K562 (cell line): ENCODE measurements around the gene ADK. TPM values are rescaled to one million over a fixed set of nuclear protein-coding genes. Genes with fewer than 3 reads are reported as not detected.

Experiments used
- ATAC-seq: fragments of 200-7000 bp; cut with Tn5 transposase; 3 replicates; pipeline ENCODE4 v1.9.1; 2020; ENCODE audit warnings: moderate library complexity
- BruUV-seq: library from RNA; stranded (reverse); fragments of 400-500 nt; replicated peaks from 2 replicates; lab custom pipeline; 2021; lab: Mats Ljungman, UMichigan
- CTCF ChIA-PET: fragments of 300-600 bp; formaldehyde crosslinking; extraction: SDS; loops from one replicate; lab custom pipeline; 2021; ENCODE audit warnings: low intra/inter-chr PET ratio; lab: Yijun Ruan, JAX
- POLR2A ChIA-PET: fragments of 300-600, 350-650 bp; sonication (Branson Sonifier 250); formaldehyde crosslinking; extraction: SDS; loops from one replicate; lab custom pipeline; 2021; ENCODE audit warnings: antibody characterized with exemption, inconsistent platforms; lab: Yijun Ruan, JAX
- DNase-seq, 4 experiments: peaks; one replicate each; pipeline versions ENCODE4 v3.0.0 to v3.0.0-alpha.2; 2011 to 2018; ENCODE audit warnings: low spot score in 3 of 4, mixed read lengths in 3 of 4; ENCODE audit errors: extremely low read depth in 1 of 4
- FAIRE-seq: peaks from 2 replicates; lab custom pipeline; 2011; peaks lifted over from hg19 to GRCh38; lab: Jason Lieb, UNC
- H2AFZ ChIP-seq: 2 replicates; pipeline ENCODE4 v1.6.0; 2011; ENCODE audit warnings: low read depth, low read length, control low read depth, inconsistent platforms
- H3K27ac ChIP-seq: fragments of 200-600 bp; 3 replicates; pipeline ENCODE4 v1.8.0; 2011; ENCODE audit warnings: low read depth, mild to moderate bottlenecking, control low read depth, inconsistent platforms, low read length, moderate library complexity, mixed read lengths; ENCODE audit errors: extremely low read depth
- H3K27me3 ChIP-seq, 2 experiments: fragments of 300-600 bp in 1 of 2; 2 replicates in 1 of 2; 3 replicates in 1 of 2; pipeline versions ENCODE4 v1.6.0 to v1.8.0; 2011; ENCODE audit warnings: inconsistent platforms in 2 of 2, low read length in 2 of 2, mild to moderate bottlenecking in 1 of 2, mixed read lengths in 1 of 2, moderate library complexity in 1 of 2; ENCODE audit not compliant: control insufficient read depth in 2 of 2, insufficient read depth in 2 of 2
- H3K36me3 ChIP-seq: fragments of 300-600 bp; 3 replicates; pipeline ENCODE4 v1.8.0; 2011; ENCODE audit warnings: mild to moderate bottlenecking, low read length, inconsistent platforms; ENCODE audit not compliant: control insufficient read depth, insufficient read depth
- H3K4me1 ChIP-seq, 2 experiments: fragments of 200-600 bp in 1 of 2; replicated peaks in 1 of 2; 2 replicates in 1 of 2; 3 replicates in 1 of 2; pipeline versions ENCODE4 v1.5.1 to v1.8.0; 2011; ENCODE audit warnings: inconsistent platforms in 2 of 2, low read length in 2 of 2, mild to moderate bottlenecking in 1 of 2, mixed read lengths in 1 of 2, moderate library complexity in 1 of 2; ENCODE audit not compliant: control insufficient read depth in 2 of 2, insufficient read depth in 2 of 2
- H3K4me2 ChIP-seq: 2 replicates; pipeline ENCODE4 v1.6.1; 2011; ENCODE audit warnings: low read length, control low read depth, inconsistent platforms, mixed read lengths; ENCODE audit not compliant: insufficient read depth
- H3K4me3 ChIP-seq: fragments of 200-600 bp; sonication (generic), shearing (Covaris generic); 2 replicates; pipeline ENCODE4 v1.5.1; 2016; ENCODE audit warnings: control low read depth, inconsistent platforms
- H3K79me2 ChIP-seq: fragments of 200-600 bp; 3 replicates; pipeline ENCODE4 v1.8.0; 2011; ENCODE audit warnings: low read length, inconsistent platforms; ENCODE audit not compliant: control insufficient read depth, insufficient read depth
- H3K9ac ChIP-seq, 2 experiments: 2 replicates each; pipeline versions ENCODE4 v1.6.0 to v1.6.1; 2011; ENCODE audit warnings: low read depth in 2 of 2, low read length in 2 of 2, control low read depth in 1 of 2, inconsistent platforms in 1 of 2, mild to moderate bottlenecking in 1 of 2, mixed read lengths in 1 of 2; ENCODE audit not compliant: insufficient read depth in 1 of 2
- H3K9me1 ChIP-seq: one replicate; pipeline ENCODE4 v1.6.0; 2011; ENCODE audit warnings: inconsistent platforms, mild to moderate bottlenecking, low read length, moderate library complexity; ENCODE audit not compliant: control insufficient read depth, insufficient read depth
- H3K9me3 ChIP-seq: replicated peaks from 2 replicates; pipeline ENCODE4 v1.5.1; 2011; ENCODE audit warnings: low read depth, low read length, inconsistent platforms; ENCODE audit not compliant: control insufficient read depth, insufficient read depth
- H4K20me1 ChIP-seq: replicated peaks from 2 replicates; pipeline ENCODE4 v1.6.1; 2011; ENCODE audit warnings: low read length, inconsistent platforms, mixed read lengths; ENCODE audit not compliant: control insufficient read depth, insufficient read depth
- BRD4 ChIP-seq: fragments of 200-600 bp; sonication (generic); IDR thresholded peaks from 2 replicates; pipeline ENCODE4 v1.6.1; 2017; ENCODE audit warnings: inconsistent platforms
- CCNT2 ChIP-seq: IDR thresholded peaks from 2 replicates; pipeline ENCODE4 v1.6.1; 2011; ENCODE audit warnings: borderline replicate concordance, low read depth, mild to moderate bottlenecking, moderate library complexity, mixed read lengths, low read length; ENCODE audit not compliant: insufficient read length; ENCODE audit errors: extremely low read depth
- ELF4 ChIP-seq: fragments of 450-650 bp; formaldehyde crosslinking; IDR thresholded peaks from 2 replicates; pipeline ENCODE4 v1.4.0; 2022; ENCODE audit warnings: missing genetic modification characterization
- GATAD2A ChIP-seq: fragments of 450-650 bp; IDR thresholded peaks from 2 replicates; pipeline ENCODE4 v1.6.1; 2017
- HDGF ChIP-seq: fragments of 450-650 bp; IDR thresholded peaks from 2 replicates; pipeline ENCODE4 v1.6.1; 2016
- MEF2D ChIP-seq: conservative IDR thresholded peaks from 2 replicates; pipeline ENCODE4 v1.6.1; 2016; ENCODE audit warnings: low read depth, missing genetic modification characterization, missing compliant biosample characterization
- NUFIP1 ChIP-seq: fragments of 450-650 bp; IDR thresholded peaks from 2 replicates; pipeline ENCODE4 v1.6.1; 2018; ENCODE audit not compliant: partially characterized antibody
- POLR3G ChIP-seq: IDR thresholded peaks from 2 replicates; pipeline ENCODE4 v1.6.1; 2011; ENCODE audit not compliant: insufficient read length, insufficient replicate concordance; ENCODE audit errors: extremely low read depth
- RBM22 ChIP-seq: fragments of 200-400 bp; formaldehyde crosslinking; IDR thresholded peaks from 2 replicates; pipeline ENCODE4 v1.6.1; 2018; ENCODE audit warnings: low read length, low read depth; ENCODE audit not compliant: poor library complexity, severe bottlenecking
- SMAD1 ChIP-seq: fragments of 150-350 bp; IDR thresholded peaks from 2 replicates; pipeline ENCODE4 v1.6.1; 2014; ENCODE audit warnings: low read length, low read depth; ENCODE audit not compliant: partially characterized antibody
- SNIP1 ChIP-seq: fragments of 450-650 bp; IDR thresholded peaks from 2 replicates; pipeline ENCODE4 v1.7.1; 2017; ENCODE audit warnings: low read depth, mild to moderate bottlenecking
- ZFPM2 ChIP-seq: fragments of 250-450 bp; sonication (Bioruptor Pico); IDR thresholded peaks from 2 replicates; pipeline ENCODE4 v1.5.1; 2022; ENCODE audit warnings: mild to moderate bottlenecking
- ZNF146 ChIP-seq: IDR thresholded peaks from one replicate; pipeline ENCODE4 v1.6.1; 2018; ENCODE audit warnings: missing compliant biosample characterization; ENCODE audit not compliant: unreplicated experiment
- ZNF316 ChIP-seq: fragments of 450-650 bp; IDR thresholded peaks from 2 replicates; pipeline ENCODE4 v1.6.1; 2016
- WGBS: fragments of 100-300 bp; shearing (Covaris generic); methylation state at CpG from one replicate; pipeline ENCODE4 v1.1.6; 2016; ENCODE audit warnings: low coverage, mixed read lengths; ENCODE audit not compliant: insufficient coverage; ENCODE audit errors: missing lambda C conversion rate; 5-methylcytosine and 5-hydroxymethylcytosine counted together
- in situ Hi-C: fragments of 300-500 bp; cut with MboI; formaldehyde crosslinking; loops from 4 replicates; pipeline ENCODE4 v1.15.0; 2018; ENCODE audit warnings: inconsistent platforms, mixed read lengths
- intact Hi-C: fragments of 100-400 bp; cut with micrococcal nuclease; formaldehyde crosslinking; loops from 2 replicates; pipeline ENCODE4 v1.14.2; 2022
- polyA plus RNA-seq, 8 experiments: library from polyadenylated mRNA; depleted of rRNA in 4 of 8; stranded (reverse) in 5 of 8; unstranded in 3 of 8; fragments of >200 nt; fragmentation: Nextera tagmentation in 2 of 8; fragmentation: Illumina TruSeq in 1 of 8; extraction: Ambion mirVana in 2 of 8; extraction: Trizol in 1 of 8; gene quantifications; 2 replicates each; pipeline versions ENCODE4 v1.2.1 to v1.2.3, GENCODE V29; 2011 to 2014; ENCODE audit warnings: inconsistent platforms in 1 of 8, missing spikeins in 1 of 8
- total RNA-seq, 7 experiments: library from RNA; depleted of rRNA in 6 of 7; stranded (reverse); fragments of >200 nt in 6 of 7; fragmentation: Illumina TruSeq in 2 of 7; extraction: Trizol in 2 of 7; gene quantifications; 2 replicates each; pipeline versions ENCODE4 v1.2.1 to v1.2.3, GENCODE V29; 2011 to 2021; ENCODE audit warnings: low replicate concordance in 1 of 7
- TF ChIP-seq, protein P1 (sequence below): fragments of 450-650 bp; formaldehyde crosslinking; IDR thresholded peaks from 2 replicates; pipeline ENCODE4 v1.4.0; 2022; ENCODE audit warnings: missing genetic modification characterization
- TF ChIP-seq, protein P2 (sequence below): fragments of 250-450 bp; sonication (Bioruptor Pico); IDR thresholded peaks from 2 replicates; pipeline ENCODE4 v1.8.0; 2021; ENCODE audit warnings: moderate library complexity, mild to moderate bottlenecking, inconsistent platforms

The ADK gene
- total and polyA plus RNA-seq, 9 of the 15 experiments (the other 6 are each of a cell fraction or from before 2014, with no cell fraction given) = 54.2 to 97.8 (median 73.6) TPM

DNA sequence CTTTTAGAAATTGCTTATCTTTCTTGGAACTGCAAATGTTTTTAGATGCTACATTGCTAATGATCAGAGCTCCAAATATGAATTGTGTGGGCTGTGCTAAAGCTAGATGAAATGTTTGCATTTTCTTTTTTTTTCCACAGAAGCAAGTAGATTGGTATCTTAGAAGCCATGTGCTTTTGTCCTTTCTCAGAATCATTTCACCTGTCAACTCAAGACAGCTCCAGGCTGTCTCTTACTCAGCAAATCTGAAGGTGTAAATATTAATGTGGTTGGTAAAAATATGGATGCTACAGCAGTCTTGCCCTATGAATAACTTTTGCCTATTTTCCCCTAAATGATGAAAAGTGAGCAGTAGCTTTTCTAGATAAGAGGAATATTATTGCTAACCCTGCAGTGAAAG lies 41.6 kb upstream of the ADK start:
- BruUV-seq = TSS peak; percentile 12
- H3K36me3 ChIP-seq = peaks cover 96% of the 10 kb centered on the region

DNA sequence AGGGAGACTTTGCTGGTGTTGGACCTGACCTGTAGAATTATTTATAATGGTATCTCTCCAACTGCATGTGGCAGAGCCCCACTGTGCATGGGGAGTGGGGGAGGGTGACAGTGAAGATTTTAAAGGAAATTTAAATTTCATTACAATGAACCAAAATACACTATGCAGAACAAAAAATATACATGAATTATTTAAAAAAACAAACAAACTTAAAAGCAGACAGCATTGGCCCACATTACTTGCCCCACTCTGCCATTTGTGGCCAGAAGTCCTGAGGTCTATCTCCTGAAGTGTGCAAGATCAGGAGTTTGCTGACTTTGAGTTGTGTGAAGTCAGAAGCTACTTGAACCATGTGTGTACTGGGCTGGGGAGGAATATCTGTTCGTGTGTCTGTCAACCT lies 40.9 kb upstream of the ADK start:
- DNase-seq (no peak), ATAC-seq (no peak), FAIRE-seq (peak; percentile 6)
- no peak overlapping the region for H3K27ac ChIP-seq
- no peaks in the 10 kb centered on the region for H3K9me1 ChIP-seq
- H3K9ac ChIP-seq = no peak overlapping the region
- BruUV-seq = no TSS peak
- no peak overlapping the region for H3K4me3 ChIP-seq
- no peak overlapping the region for H2AFZ ChIP-seq
- no peaks in the 10 kb centered on the region for H3K27me3 ChIP-seq
- WGBS = 23% methylated on average over 1 of the region's 1 CpG
- H3K9me3 ChIP-seq = no peaks in the 10 kb centered on the region
- no peaks in the 10 kb centered on the region for H4K20me1 ChIP-seq
- H3K36me3 ChIP-seq = peaks cover 96% of the 10 kb centered on the region
- POLR2A ChIA-PET = interaction anchor here (0.6 to 4.9 kb wide), 8 partner anchors 12 to 168 kb away, joined by 3 to 18 read pairs (median 4); partner anchors contain the start of genes ADK and AP3M1
- intact Hi-C loops = no loop called here
- H3K79me2 ChIP-seq = 0 out of 3 replicates have a peak, but pooled peaks cover 3% of the 10 kb centered on the region
- CTCF ChIA-PET = interaction anchor here (0.8 kb wide), 1 partner anchor 261 kb away, joined by 5 read pairs; no protein-coding TSS in a partner anchor
- no peaks in the 10 kb centered on the region for H3K4me1 ChIP-seq
- no peak overlapping the region for H3K4me2 ChIP-seq
- in situ Hi-C loops = no loop called here
- TF ChIP-seq RBM22 (no peak), BRD4 (no peak), ZFPM2 (no peak), GATAD2A (no peak), SMAD1 (no peak), CCNT2 (no peak), ELF4 (CRISPR knock-in tag) (no peak), SNIP1 (no peak), POLR3G (no peak)
- TF ChIP-seq, protein P1, sequence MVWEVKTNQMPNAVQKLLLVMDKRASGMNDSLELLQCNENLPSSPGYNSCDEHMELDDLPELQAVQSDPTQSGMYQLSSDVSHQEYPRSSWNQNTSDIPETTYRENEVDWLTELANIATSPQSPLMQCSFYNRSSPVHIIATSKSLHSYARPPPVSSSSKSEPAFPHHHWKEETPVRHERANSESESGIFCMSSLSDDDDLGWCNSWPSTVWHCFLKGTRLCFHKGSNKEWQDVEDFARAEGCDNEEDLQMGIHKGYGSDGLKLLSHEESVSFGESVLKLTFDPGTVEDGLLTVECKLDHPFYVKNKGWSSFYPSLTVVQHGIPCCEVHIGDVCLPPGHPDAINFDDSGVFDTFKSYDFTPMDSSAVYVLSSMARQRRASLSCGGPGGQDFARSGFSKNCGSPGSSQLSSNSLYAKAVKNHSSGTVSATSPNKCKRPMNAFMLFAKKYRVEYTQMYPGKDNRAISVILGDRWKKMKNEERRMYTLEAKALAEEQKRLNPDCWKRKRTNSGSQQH (CRISPR knock-in tag) = no peak
- TF ChIP-seq, protein P2, sequence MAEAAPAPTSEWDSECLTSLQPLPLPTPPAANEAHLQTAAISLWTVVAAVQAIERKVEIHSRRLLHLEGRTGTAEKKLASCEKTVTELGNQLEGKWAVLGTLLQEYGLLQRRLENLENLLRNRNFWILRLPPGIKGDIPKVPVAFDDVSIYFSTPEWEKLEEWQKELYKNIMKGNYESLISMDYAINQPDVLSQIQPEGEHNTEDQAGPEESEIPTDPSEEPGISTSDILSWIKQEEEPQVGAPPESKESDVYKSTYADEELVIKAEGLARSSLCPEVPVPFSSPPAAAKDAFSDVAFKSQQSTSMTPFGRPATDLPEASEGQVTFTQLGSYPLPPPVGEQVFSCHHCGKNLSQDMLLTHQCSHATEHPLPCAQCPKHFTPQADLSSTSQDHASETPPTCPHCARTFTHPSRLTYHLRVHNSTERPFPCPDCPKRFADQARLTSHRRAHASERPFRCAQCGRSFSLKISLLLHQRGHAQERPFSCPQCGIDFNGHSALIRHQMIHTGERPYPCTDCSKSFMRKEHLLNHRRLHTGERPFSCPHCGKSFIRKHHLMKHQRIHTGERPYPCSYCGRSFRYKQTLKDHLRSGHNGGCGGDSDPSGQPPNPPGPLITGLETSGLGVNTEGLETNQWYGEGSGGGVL (CRISPR knock-in tag) = no peak

More for the DNA sequence above, 41.6 kb upstream of the ADK start:
- no peak for TF ChIP-seq HDGF
- TF ChIP-seq ZNF146 (CRISPR knock-in tag) = no peak
- no peak for TF ChIP-seq MEF2D (tag)
- no peak for TF ChIP-seq NUFIP1
- peak; percentile 39; the same call in 1 of the 2 replicates for TF ChIP-seq ZNF316
- H3K9me1 ChIP-seq = no peaks in the 10 kb centered on the region
- 0 out of 3 replicates have a peak, but pooled peaks cover 3% of the 10 kb centered on the region for H3K79me2 ChIP-seq
- H4K20me1 ChIP-seq = no peaks in the 10 kb centered on the region
- FAIRE-seq (no peak), ATAC-seq (no peak), DNase-seq (no peak)
- no peak overlapping the region for H3K9ac ChIP-seq
- no peak overlapping the region for H2AFZ ChIP-seq
- in situ Hi-C loops = no loop called here
- no peaks in the 10 kb centered on the region for H3K27me3 ChIP-seq
- no peak overlapping the region for H3K27ac ChIP-seq
- ChIA-PET CTCF (interaction anchor here (0.8 kb wide), 1 partner anchor 260 kb away, joined by 5 read pairs; no protein-coding TSS in a partner anchor), POLR2A (interaction anchor here (0.6 to 4.9 kb wide), 10 partner anchors 9 to 168 kb away, joined by 3 to 18 read pairs (median 4); partner anchors contain the start of genes ADK and AP3M1)
- H3K4me1 ChIP-seq = no peaks in the 10 kb centered on the region
- H3K4me2 ChIP-seq = no peak overlapping the region
- H3K4me3 ChIP-seq = no peak overlapping the region
- H3K9me3 ChIP-seq = no peaks in the 10 kb centered on the region
- intact Hi-C loops = loop anchor here (10.0 kb wide), 1 partner anchor 325 kb away; the partner anchor contains the start of genes CHCHD1 and ZSWIM8
